ENCODE data around the gene CASK.
A peak's percentile ranks its signal among the peaks of the same experiment; 100 is the strongest.

GRCh38 chrX:41759817-41760216, 163.5 kb downstream of the CASK start:
- TF ChIP-seq CTCF (IDR thresholded peaks at IDR 0.05), result peak in 2 of 4 experiments; percentile 20 to 35
- TF ChIP-seq POLR2A (IDR thresholded peaks at IDR 0.05), result no peak
- TF ChIP-seq POLR2AphosphoS5 (IDR thresholded peaks at IDR 0.05), result no peak
- TF ChIP-seq EP300 (IDR thresholded peaks at IDR 0.05), result no peak

Data from sigmoid colon (tissue), 4 donors.